Panc1 (cell line): ENCODE data around the gene TDRD15.

ENCODE experiments used
- CTCF ChIP-seq: fragments of 450-650 bp; IDR thresholded peaks from 2 replicates; pipeline ENCODE4 v1.5.1; 2017; ENCODE audit warnings: mild to moderate bottlenecking
- POLR2AphosphoS5 ChIP-seq: IDR thresholded peaks from 2 replicates; pipeline ENCODE4 v1.6.1; 2012; ENCODE audit warnings: mild to moderate bottlenecking, low read depth, low read length, moderate library complexity
- TF ChIP-seq, protein P1 (sequence below), 2 experiments: IDR thresholded peaks; 2 replicates each; pipeline ENCODE4 v1.6.1; 2011 to 2012; ENCODE audit warnings: low read depth in 2 of 2, control low read depth in 1 of 2, low read length in 1 of 2, mild to moderate bottlenecking in 1 of 2, moderate library complexity in 1 of 2; ENCODE audit not compliant: insufficient read depth in 1 of 2

DNA sequence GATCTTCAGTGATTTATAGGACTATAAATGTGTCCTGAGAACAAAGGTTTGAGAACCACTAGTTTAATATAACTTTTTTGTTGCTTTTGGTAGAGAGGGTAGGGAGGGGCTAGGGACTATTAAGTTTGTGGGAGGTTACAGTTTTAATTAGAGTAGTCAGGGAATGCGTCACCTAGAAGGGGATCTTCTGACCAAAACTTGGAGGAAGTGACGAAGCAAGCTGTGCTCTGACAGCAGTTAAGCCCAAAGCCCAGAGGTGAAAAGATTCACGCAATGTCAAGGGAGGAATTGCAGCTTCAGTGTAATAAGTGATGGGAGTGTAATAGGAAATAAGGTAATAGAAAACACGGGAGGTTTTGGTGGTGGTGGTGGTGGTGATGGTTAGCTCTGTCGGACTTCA lies 8.1 kb downstream of the TDRD15 start:
- TF ChIP-seq CTCF, result no peak
- TF ChIP-seq, protein P1, sequence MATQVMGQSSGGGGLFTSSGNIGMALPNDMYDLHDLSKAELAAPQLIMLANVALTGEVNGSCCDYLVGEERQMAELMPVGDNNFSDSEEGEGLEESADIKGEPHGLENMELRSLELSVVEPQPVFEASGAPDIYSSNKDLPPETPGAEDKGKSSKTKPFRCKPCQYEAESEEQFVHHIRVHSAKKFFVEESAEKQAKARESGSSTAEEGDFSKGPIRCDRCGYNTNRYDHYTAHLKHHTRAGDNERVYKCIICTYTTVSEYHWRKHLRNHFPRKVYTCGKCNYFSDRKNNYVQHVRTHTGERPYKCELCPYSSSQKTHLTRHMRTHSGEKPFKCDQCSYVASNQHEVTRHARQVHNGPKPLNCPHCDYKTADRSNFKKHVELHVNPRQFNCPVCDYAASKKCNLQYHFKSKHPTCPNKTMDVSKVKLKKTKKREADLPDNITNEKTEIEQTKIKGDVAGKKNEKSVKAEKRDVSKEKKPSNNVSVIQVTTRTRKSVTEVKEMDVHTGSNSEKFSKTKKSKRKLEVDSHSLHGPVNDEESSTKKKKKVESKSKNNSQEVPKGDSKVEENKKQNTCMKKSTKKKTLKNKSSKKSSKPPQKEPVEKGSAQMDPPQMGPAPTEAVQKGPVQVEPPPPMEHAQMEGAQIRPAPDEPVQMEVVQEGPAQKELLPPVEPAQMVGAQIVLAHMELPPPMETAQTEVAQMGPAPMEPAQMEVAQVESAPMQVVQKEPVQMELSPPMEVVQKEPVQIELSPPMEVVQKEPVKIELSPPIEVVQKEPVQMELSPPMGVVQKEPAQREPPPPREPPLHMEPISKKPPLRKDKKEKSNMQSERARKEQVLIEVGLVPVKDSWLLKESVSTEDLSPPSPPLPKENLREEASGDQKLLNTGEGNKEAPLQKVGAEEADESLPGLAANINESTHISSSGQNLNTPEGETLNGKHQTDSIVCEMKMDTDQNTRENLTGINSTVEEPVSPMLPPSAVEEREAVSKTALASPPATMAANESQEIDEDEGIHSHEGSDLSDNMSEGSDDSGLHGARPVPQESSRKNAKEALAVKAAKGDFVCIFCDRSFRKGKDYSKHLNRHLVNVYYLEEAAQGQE (IDR thresholded peaks at IDR 0.05; ENCODE audit: insufficient read depth in 1 of 2, low read depth in 2 of 2, low read length in 1 of 2), result no peak
- no peak for TF ChIP-seq POLR2AphosphoS5
